Mucosa of descending colon (tissue), 3 donors: ENCODE results near the gene CDC42EP1. TPM values are rescaled to one million over a fixed set of nuclear protein-coding genes. Genes with fewer than 3 reads are reported as not detected.
"Not testable (repeated sequence)": the region's sequence is repeated elsewhere in the genome, so short reads cannot be mapped to it uniquely, and the experiment has no call there.

Source experiments
- ATAC-seq: fragments of 200-7000 bp; cut with Tn5 transposase; one replicate; pipeline ENCODE4 v1.9.1; 2020; ENCODE audit warnings: mild to moderate bottlenecking, moderate library complexity
- DNase-seq, 3 donors: peaks; one replicate each; pipeline ENCODE4 v3.0.0-alpha.2; 2020
- H3K36me3 ChIP-seq: fragments of 200-600 bp; one replicate; pipeline ENCODE4 v1.8.0; 2021; ENCODE audit warnings: low read depth, mild to moderate bottlenecking
- H3K4me1 ChIP-seq: fragments of 200-600 bp; one replicate; pipeline ENCODE4 v1.8.0; 2021; ENCODE audit warnings: low read depth, mild to moderate bottlenecking
- H3K4me3 ChIP-seq: fragments of 200-600 bp; one replicate; pipeline ENCODE4 v1.8.0; 2021; ENCODE audit warnings: mild to moderate bottlenecking
- H3K9me3 ChIP-seq: fragments of 200-600 bp; one replicate; pipeline ENCODE4 v1.8.0; 2021; ENCODE audit warnings: mild to moderate bottlenecking
- intact Hi-C, 2 donors: fragments of 100-400 bp; cut with DNase I in 1 of 2; cut with micrococcal nuclease in 1 of 2; formaldehyde crosslinking; loops; one replicate each; pipeline versions ENCODE4 v1.11.0 to v1.11.1; 2022; cut with DNase I, micrococcal nuclease
- total RNA-seq, 3 donors: library from RNA; stranded (reverse); fragmentation: NEBNext Ultra II Directional in 2 of 3; extraction: Animal tissue kit (Norgen Biotek cat#: 25700) in 2 of 3; gene quantifications; one replicate each; pipeline versions ENCODE4 v1.2.1 to v1.2.4, GENCODE V29; 2021 to 2023
- TF ChIP-seq, protein P1 (sequence below): fragments of 200-600 bp; IDR thresholded peaks from one replicate; pipeline ENCODE4 v1.8.0; 2022; ENCODE audit warnings: antibody characterized with exemption, mild to moderate bottlenecking
- donor health status: DM: no; HTN: no; CAD: no; lungs with moderate emphysema.
- donor health status: DM: no; HTN: no; CAD: no.
- donor health status: DM: no; HTN: yes; CAD: no.

Gene CDC42EP1
- total RNA-seq, 3 donors from 2014 or later: 31.5 to 52.0 (median 48.2) TPM

DNA sequence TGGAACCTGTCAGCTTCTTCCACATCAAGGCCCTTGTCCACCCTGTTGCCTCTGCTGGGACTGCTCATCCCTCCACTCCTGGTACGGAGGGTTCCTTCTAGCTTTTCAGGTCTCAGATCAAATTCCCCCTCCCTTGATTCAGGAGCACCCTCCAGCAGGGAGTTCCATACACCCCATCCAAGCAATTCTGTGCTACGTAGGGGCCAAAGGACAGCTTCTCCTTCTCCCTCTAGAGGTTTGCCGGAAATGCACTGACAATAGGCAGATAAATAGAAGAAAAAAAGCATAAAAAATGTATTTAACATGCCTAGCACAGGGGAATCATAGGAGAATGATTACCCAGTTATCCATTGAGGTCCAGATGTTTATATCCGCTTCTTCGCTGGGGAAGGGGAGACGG is 37.8 kb upstream of the CDC42EP1 start:
- Histone ChIP-seq H3K9me3 (no peaks in the 10 kb centered on the region), H3K36me3 (no peaks in the 10 kb centered on the region), H3K4me1 (peaks cover 13% of the 10 kb centered on the region), H3K4me3 (no peak overlapping the region)
- ATAC-seq: no peak
- DNase-seq: no peak
- intact Hi-C loops: no loop called here
- TF ChIP-seq, protein P1, sequence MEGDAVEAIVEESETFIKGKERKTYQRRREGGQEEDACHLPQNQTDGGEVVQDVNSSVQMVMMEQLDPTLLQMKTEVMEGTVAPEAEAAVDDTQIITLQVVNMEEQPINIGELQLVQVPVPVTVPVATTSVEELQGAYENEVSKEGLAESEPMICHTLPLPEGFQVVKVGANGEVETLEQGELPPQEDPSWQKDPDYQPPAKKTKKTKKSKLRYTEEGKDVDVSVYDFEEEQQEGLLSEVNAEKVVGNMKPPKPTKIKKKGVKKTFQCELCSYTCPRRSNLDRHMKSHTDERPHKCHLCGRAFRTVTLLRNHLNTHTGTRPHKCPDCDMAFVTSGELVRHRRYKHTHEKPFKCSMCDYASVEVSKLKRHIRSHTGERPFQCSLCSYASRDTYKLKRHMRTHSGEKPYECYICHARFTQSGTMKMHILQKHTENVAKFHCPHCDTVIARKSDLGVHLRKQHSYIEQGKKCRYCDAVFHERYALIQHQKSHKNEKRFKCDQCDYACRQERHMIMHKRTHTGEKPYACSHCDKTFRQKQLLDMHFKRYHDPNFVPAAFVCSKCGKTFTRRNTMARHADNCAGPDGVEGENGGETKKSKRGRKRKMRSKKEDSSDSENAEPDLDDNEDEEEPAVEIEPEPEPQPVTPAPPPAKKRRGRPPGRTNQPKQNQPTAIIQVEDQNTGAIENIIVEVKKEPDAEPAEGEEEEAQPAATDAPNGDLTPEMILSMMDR: no peak

DNA sequence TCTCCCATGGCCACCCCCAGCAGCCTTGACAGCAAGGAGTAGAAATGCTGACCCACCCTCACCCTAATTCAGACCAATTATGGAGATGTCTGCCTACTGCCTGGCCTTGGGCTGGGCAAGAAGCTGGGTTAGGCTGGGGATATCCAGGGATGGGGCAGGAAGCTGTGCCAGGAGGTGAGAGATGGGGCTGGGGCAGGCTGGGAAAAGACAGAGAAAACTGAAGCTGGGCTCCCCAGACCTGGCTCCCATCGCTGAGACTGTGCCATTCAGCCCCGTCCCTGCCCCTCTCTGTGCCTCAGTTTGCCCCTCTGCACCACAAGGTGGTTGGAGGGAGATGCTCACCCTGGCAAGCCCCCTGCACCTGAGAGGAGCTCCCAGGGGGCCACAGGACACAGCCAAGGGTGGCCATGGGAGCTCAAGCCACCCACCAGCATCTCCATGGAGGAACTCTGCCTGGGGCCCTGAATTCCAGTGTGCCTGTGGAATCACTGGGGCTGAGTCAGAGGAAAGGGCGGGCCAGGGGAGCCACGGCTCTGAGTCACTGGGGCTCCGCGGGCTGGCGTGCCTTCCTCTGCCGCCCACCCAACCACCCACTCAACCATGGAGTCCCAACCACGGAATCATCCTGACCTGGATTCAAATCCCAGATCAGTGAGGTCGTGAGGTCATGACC is 35.1 kb upstream of the CDC42EP1 start:
- intact Hi-C loops: loop anchor here in 1 of 2 donors (5.0 kb wide), 1 partner anchor 108 kb away; no protein-coding TSS in a partner anchor
- peak in 1 of 3 donors; percentile 54 for DNase-seq
- Histone ChIP-seq H3K4me3 (no peak overlapping the region), H3K4me1 (peaks cover 19% of the 10 kb centered on the region), H3K36me3 (no peaks in the 10 kb centered on the region), H3K9me3 (no peaks in the 10 kb centered on the region)
- TF ChIP-seq, protein P1: no peak
- peak; percentile 36 for ATAC-seq

DNA sequence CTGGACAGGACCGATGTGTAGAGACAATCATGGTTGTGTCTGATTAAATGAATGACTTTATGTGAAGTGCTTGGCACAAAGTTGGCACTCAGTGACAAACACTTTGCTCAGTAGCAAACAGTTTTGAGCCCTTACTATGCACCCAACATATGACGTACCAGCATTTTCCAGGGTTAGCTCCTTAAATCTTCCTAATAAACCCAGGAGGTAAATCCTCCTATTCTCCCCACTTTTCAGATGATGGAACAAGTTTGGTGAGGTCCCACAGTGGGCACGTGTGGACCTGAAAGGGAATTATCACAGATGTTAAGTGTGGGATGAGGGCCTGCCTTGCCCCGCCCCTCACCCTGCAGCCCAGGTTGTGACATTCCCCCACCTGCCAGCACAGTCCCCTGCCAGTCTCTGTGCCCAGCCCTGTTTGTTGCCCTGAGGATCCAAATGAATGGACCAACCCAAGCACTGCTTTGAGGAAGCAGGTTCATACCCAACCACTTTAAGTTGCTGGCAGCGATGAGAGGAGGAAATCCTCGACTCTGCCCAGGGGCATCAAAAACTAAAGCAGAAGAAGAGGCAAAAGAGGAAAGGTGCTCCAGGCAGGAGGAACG is 34.4 kb upstream of the CDC42EP1 start:
- Histone ChIP-seq H3K9me3 (no peaks in the 10 kb centered on the region), H3K4me3 (no peak overlapping the region), H3K4me1 (peaks cover 21% of the 10 kb centered on the region), H3K36me3 (no peaks in the 10 kb centered on the region)
- DNase-seq (peak in 1 of 3 donors; percentile 27), ATAC-seq (no peak)
- intact Hi-C loops: loop anchor here in 1 of 2 donors (5.0 kb wide), 1 partner anchor 109 kb away; no protein-coding TSS in a partner anchor
- TF ChIP-seq, protein P1: no peak

DNA sequence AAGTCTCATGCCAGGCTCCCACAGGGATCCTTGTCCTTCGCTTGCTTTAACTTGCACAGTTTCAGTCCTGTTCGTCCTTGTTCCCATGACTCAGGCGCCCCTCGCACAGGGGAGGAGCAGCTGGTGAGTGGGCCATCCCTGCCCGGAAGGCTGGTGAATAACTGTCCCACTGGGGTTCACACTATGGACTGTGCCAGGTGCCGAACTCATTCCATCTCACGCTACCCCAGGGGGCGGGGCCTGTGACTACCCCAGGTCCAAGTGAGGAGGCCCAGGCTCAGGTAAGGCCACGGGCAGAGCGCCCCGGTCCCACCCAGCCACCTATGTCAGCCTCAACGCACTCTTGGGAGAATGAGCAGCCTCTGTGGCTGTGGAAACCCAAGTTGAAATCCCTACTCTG is 33.9 kb upstream of the CDC42EP1 start:
- TF ChIP-seq, protein P1: no peak
- ATAC-seq (no peak), DNase-seq (peak in 1 of 3 donors; percentile 43)
- Histone ChIP-seq H3K4me3 (no peak overlapping the region), H3K9me3 (no peaks in the 10 kb centered on the region), H3K36me3 (no peaks in the 10 kb centered on the region), H3K4me1 (peaks cover 16% of the 10 kb centered on the region)
- intact Hi-C loops: loop anchor here in 1 of 2 donors (5.0 kb wide), 1 partner anchor 109 kb away; no protein-coding TSS in a partner anchor

DNA sequence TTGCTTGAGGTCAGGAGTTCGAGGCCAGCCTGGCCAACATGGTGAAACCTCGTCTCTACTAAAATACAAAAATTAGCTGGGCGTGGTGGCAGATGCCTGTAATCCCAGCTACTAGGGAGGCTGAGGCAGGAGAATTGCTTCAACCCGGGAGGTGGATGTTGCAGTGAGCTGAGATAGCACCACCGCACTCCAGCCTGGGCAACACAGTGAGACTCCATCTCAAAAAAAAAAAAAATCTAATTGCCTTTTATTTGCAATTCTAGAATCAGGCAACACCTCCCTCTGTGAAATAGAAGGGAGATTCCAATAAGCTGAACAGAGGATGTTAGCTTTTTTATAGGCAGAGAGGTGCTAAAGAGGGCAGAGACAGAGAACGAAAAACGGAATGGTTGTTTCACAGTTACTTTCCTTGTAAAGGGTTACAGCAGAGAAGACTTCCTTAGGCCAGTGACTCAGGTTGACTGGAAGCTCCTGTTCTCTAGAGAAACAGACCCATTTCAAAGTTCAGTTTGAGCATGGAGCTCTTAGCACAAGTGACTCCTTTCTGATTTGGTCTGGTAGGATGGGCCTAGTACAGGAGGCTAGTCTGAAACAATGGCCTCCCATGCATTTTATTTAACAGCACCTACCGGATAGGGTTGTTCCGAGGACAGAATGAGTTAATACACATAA is 33.1 kb upstream of the CDC42EP1 start:
- intact Hi-C loops: loop anchor here in 1 of 2 donors (5.0 kb wide), 1 partner anchor 110 kb away; no protein-coding TSS in a partner anchor
- H3K4me3 ChIP-seq, H3K9me3 ChIP-seq, H3K36me3 ChIP-seq: not testable (repeated sequence)
- H3K4me1 ChIP-seq: peaks cover 16% of the 10 kb centered on the region
- peak in 1 of 3 donors; percentile 3 for DNase-seq
- ATAC-seq: peak; percentile 23

DNA sequence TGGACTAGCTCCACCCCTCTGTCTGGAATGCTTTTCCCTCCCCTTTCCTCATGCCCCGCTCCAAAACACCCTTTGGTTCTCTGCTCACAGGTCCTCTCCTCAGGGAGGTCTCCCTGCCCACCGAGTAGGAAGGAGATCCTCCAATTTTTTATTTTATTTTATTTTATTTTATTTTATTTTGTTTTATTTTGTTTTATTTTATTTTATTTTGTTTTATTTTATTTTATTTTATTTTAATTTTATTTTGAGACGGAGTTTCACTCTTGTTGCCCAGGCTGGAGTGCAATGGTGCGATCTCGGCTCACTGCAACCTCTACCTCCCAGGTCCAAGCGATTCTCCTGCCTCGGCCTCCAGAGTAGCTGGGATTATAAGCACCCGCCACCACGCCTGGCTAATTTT is 32.3 kb upstream of the CDC42EP1 start:
- intact Hi-C loops: loop anchor here in 1 of 2 donors (5.0 kb wide), 1 partner anchor 111 kb away; no protein-coding TSS in a partner anchor
- not testable (repeated sequence) for H3K9me3 ChIP-seq, H3K4me3 ChIP-seq, DNase-seq, ATAC-seq, H3K36me3 ChIP-seq
- peaks cover 16% of the 10 kb centered on the region for H3K4me1 ChIP-seq
